HepG2 (cell line): ENCODE results near the gene BCL2L2. TPM values are rescaled to one million over a fixed set of nuclear protein-coding genes. Genes with fewer than 3 reads are reported as not detected.

ENCODE experiments used
- ATF7-NPFF ChIP-seq: sonication (generic); formaldehyde crosslinking; IDR thresholded peaks from 2 replicates; pipeline ENCODE4 v1.8.1; 2023; ENCODE audit warnings: mild to moderate bottlenecking, low read depth, missing genetic modification reagents, moderate library complexity
- CCAR2 ChIP-seq: fragments of 200-400 bp; formaldehyde crosslinking; optimal IDR thresholded peaks from 2 replicates; pipeline ENCODE3; 2018; ENCODE audit warnings: low read depth, mild to moderate bottlenecking, low read length, moderate library complexity
- ELF3 ChIP-seq: IDR thresholded peaks from 2 replicates; pipeline ENCODE4 v1.6.1; 2016; ENCODE audit warnings: missing genetic modification reagents, missing compliant biosample characterization
- ERF ChIP-seq: IDR thresholded peaks from 2 replicates; pipeline ENCODE4 v1.6.1; 2018; ENCODE audit warnings: missing biosample characterization, missing genetic modification reagents
- KLF16 ChIP-seq, 2 experiments: sonication (generic) in 1 of 2; formaldehyde crosslinking in 1 of 2; IDR thresholded peaks; 2 replicates each; pipeline versions ENCODE4 v1.6.1 to v1.8.0; 2016 to 2023; ENCODE audit warnings: missing genetic modification reagents in 2 of 2, missing compliant biosample characterization in 1 of 2
- MAFF ChIP-seq: IDR thresholded peaks from 2 replicates; pipeline ENCODE4 v1.6.1; 2011; ENCODE audit warnings: low read depth, low read length, improper control_type of control experiment
- NPAS2 ChIP-seq: sonication (generic); formaldehyde crosslinking; IDR thresholded peaks from 2 replicates; pipeline ENCODE4 v1.8.0; 2022; ENCODE audit warnings: mild to moderate bottlenecking, missing genetic modification reagents, borderline replicate concordance
- NR2F2 ChIP-seq: IDR thresholded peaks from 2 replicates; pipeline ENCODE4 v1.6.1; 2012; ENCODE audit warnings: low read depth, inconsistent platforms, borderline replicate concordance
- PHF20 ChIP-seq: sonication (generic); formaldehyde crosslinking; IDR thresholded peaks from 2 replicates; pipeline ENCODE4 v1.5.0; 2020; ENCODE audit warnings: mild to moderate bottlenecking, missing genetic modification reagents
- PHF8 ChIP-seq: sonication (generic); formaldehyde crosslinking; IDR thresholded peaks from 2 replicates; pipeline ENCODE4 v1.5.0; 2020; ENCODE audit warnings: missing genetic modification reagents
- SMARCC2 ChIP-seq: fragments of 450-650 bp; IDR thresholded peaks from 2 replicates; pipeline ENCODE4 v1.6.1; 2017; ENCODE audit warnings: antibody characterized with exemption, mild to moderate bottlenecking
- SNAPC2 ChIP-seq: sonication (generic); formaldehyde crosslinking; IDR thresholded peaks from 2 replicates; pipeline ENCODE4 v1.8.1; 2022; ENCODE audit warnings: mild to moderate bottlenecking, missing genetic modification reagents
- THYN1 ChIP-seq: sonication (generic); formaldehyde crosslinking; IDR thresholded peaks from 2 replicates; pipeline ENCODE4 v1.8.1; 2023; ENCODE audit warnings: low read depth, mild to moderate bottlenecking, moderate library complexity, missing genetic modification reagents, borderline replicate concordance
- ZBTB3 ChIP-seq: sonication (generic); formaldehyde crosslinking; IDR thresholded peaks from 2 replicates; pipeline ENCODE4 v1.4.0; 2020; ENCODE audit warnings: low read depth, mild to moderate bottlenecking, moderate library complexity, missing genetic modification reagents, borderline replicate concordance
- ZBTB7A ChIP-seq: sonication (generic); formaldehyde crosslinking; IDR thresholded peaks from 2 replicates; pipeline ENCODE4 v1.8.0; 2022; ENCODE audit warnings: mild to moderate bottlenecking, missing genetic modification reagents
- ZNF24 ChIP-seq: fragments of 450-650 bp; IDR thresholded peaks from 2 replicates; pipeline ENCODE4 v1.6.1; 2017; ENCODE audit warnings: antibody characterized with exemption, mild to moderate bottlenecking
- ZNF292 ChIP-seq: sonication (generic); formaldehyde crosslinking; IDR thresholded peaks from 2 replicates; pipeline ENCODE4 v1.8.1; 2022; ENCODE audit warnings: mild to moderate bottlenecking, low read depth, missing genetic modification reagents, borderline replicate concordance
- ZNF556 ChIP-seq: sonication (generic); formaldehyde crosslinking; IDR thresholded peaks from 2 replicates; pipeline ENCODE4 v1.4.0; 2020; ENCODE audit warnings: mild to moderate bottlenecking, missing genetic modification reagents, borderline replicate concordance
- ZNF558 ChIP-seq: sonication (generic); formaldehyde crosslinking; IDR thresholded peaks from 2 replicates; pipeline ENCODE4 v1.9.0; 2022; ENCODE audit warnings: mild to moderate bottlenecking, missing genetic modification reagents, borderline replicate concordance
- ZNF792 ChIP-seq: IDR thresholded peaks from 2 replicates; pipeline ENCODE4 v1.6.1; 2016
- polyA plus RNA-seq, 8 experiments: library from polyadenylated mRNA; depleted of rRNA in 3 of 8; stranded (reverse) in 7 of 8; unstranded in 1 of 8; fragments of >200 nt; fragmentation: Illumina TruSeq in 4 of 8; extraction: Trizol in 4 of 8; gene quantifications; 2 replicates each; pipeline versions ENCODE4 v1.2.1 to v1.2.3, GENCODE V29; 2011 to 2016; ENCODE audit warnings: low read depth in 4 of 8, missing spikeins in 1 of 8, mixed read lengths in 1 of 8; ENCODE audit not compliant: insufficient read depth in 1 of 8
- total RNA-seq, 5 experiments: library from RNA; depleted of rRNA; stranded (reverse); fragments of >200 nt; fragmentation: Illumina TruSeq; extraction: Trizol; gene quantifications; 2 replicates each; pipeline ENCODE4 v1.2.3, GENCODE V29; 2016; ENCODE audit warnings: low read depth in 1 of 5
- TF ChIP-seq, protein P1 (sequence below): sonication (generic); formaldehyde crosslinking; IDR thresholded peaks from 2 replicates; pipeline ENCODE4 v1.5.0; 2020; ENCODE audit warnings: mild to moderate bottlenecking, missing genetic modification reagents
- TF ChIP-seq, protein P2 (sequence below): sonication (generic); formaldehyde crosslinking; IDR thresholded peaks from 2 replicates; pipeline ENCODE4 v1.8.0; 2022; ENCODE audit warnings: missing genetic modification reagents, mild to moderate bottlenecking, borderline replicate concordance
- TF ChIP-seq, protein P3 (sequence below): sonication (generic); formaldehyde crosslinking; IDR thresholded peaks from 2 replicates; pipeline ENCODE4 v1.5.0; 2020; ENCODE audit warnings: missing genetic modification reagents

The BCL2L2 gene
- total and polyA plus RNA-seq, 2 of the 13 experiments (the other 11 are each of a cell fraction or from before 2014, with no cell fraction given) = 28.1 to 49.8 TPM

DNA sequence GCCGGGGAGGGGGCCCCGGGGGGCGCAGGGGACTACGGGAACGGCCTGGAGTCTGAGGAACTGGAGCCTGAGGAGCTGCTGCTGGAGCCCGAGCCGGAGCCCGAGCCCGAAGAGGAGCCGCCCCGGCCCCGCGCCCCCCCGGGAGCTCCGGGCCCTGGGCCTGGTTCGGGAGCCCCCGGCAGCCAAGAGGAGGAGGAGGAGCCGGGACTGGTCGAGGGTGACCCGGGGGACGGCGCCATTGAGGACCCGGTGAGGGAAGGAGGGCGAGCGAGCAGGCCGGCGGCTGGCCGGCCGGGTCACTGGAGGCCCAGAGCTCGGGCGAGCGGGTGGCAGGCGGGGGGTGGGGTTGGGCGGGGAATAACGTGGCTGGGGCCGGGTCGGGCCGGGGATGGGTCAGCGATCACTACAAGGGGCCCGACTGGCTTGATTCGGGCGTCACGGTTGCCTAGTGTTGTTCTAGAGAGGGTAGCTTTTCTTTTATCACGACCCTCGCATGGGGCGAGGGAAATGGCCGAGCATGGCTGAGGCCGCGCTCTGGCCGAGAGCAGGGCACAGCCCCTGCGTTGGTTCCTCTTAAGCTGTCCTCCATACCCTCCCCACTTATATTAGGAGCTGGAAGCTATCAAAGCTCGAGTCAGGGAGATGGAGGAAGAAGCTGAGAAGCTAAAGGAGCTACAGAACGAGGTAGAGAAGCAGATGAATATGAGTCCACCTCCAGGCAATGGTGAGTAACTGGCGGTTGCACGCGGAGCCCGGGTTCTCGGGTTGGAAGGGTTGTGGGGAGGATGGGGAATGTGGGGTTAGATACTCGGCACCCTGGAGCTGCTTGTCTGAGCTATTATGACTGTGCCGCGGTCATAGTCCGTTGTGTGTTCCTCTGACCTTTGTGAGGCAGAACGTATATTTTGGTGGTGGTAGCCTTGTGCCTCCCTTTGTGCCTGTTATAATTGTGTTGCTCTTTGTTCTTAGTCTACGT, 15.2 kb downstream of the BCL2L2 start (continued):
- TF ChIP-seq, protein P1, sequence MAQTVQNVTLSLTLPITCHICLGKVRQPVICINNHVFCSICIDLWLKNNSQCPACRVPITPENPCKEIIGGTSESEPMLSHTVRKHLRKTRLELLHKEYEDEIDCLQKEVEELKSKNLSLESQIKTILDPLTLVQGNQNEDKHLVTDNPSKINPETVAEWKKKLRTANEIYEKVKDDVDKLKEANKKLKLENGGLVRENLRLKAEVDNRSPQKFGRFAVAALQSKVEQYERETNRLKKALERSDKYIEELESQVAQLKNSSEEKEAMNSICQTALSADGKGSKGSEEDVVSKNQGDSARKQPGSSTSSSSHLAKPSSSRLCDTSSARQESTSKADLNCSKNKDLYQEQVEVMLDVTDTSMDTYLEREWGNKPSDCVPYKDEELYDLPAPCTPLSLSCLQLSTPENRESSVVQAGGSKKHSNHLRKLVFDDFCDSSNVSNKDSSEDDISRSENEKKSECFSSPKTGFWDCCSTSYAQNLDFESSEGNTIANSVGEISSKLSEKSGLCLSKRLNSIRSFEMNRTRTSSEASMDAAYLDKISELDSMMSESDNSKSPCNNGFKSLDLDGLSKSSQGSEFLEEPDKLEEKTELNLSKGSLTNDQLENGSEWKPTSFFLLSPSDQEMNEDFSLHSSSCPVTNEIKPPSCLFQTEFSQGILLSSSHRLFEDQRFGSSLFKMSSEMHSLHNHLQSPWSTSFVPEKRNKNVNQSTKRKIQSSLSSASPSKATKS (CRISPR knock-in tag) = peak; percentile 63; the same call in 1 of the 2 replicates
- no peak for TF ChIP-seq ZNF556 (CRISPR knock-in tag)
- TF ChIP-seq NPAS2 (CRISPR knock-in tag) = no peak
- peak; percentile 22; the same call in 1 of the 2 replicates for TF ChIP-seq ELF3 (CRISPR knock-in tag)
- no peak for TF ChIP-seq THYN1 (CRISPR knock-in tag)
- TF ChIP-seq SNAPC2 (CRISPR knock-in tag) = no peak
- TF ChIP-seq PHF8 (CRISPR knock-in tag) = peak; percentile 84
- peak; percentile 65 for TF ChIP-seq ERF (CRISPR knock-in tag)
- TF ChIP-seq ZBTB7A = peak; percentile 77
- TF ChIP-seq KLF16 (CRISPR knock-in tag; IDR thresholded peaks at IDR 0.05) = peak in 1 of 2 experiments; percentile 63; a peak in 1 of 4 replicates
- TF ChIP-seq ATF7-NPFF (CRISPR knock-in tag) = no peak
- TF ChIP-seq NR2F2 = no peak
- TF ChIP-seq MAFF = no peak
- TF ChIP-seq CCAR2 = no peak
- TF ChIP-seq SMARCC2 = no peak
- TF ChIP-seq, protein P2, sequence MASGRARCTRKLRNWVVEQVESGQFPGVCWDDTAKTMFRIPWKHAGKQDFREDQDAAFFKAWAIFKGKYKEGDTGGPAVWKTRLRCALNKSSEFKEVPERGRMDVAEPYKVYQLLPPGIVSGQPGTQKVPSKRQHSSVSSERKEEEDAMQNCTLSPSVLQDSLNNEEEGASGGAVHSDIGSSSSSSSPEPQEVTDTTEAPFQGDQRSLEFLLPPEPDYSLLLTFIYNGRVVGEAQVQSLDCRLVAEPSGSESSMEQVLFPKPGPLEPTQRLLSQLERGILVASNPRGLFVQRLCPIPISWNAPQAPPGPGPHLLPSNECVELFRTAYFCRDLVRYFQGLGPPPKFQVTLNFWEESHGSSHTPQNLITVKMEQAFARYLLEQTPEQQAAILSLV (CRISPR knock-in tag) = no peak
- TF ChIP-seq ZNF558 (CRISPR knock-in tag) = no peak
- no peak for TF ChIP-seq ZBTB3 (CRISPR knock-in tag)
- TF ChIP-seq ZNF792 = peak; percentile 48; the same call in 1 of the 2 replicates
- TF ChIP-seq ZNF292 (CRISPR knock-in tag) = no peak
- no peak; the same call in 1 of the 2 replicates for TF ChIP-seq ZNF24
- no peak for TF ChIP-seq PHF20
- TF ChIP-seq, protein P3, sequence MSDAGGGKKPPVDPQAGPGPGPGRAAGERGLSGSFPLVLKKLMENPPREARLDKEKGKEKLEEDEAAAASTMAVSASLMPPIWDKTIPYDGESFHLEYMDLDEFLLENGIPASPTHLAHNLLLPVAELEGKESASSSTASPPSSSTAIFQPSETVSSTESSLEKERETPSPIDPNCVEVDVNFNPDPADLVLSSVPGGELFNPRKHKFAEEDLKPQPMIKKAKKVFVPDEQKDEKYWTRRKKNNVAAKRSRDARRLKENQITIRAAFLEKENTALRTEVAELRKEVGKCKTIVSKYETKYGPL = no peak; the same call in none of the 2 replicates
